GM12892 (cell line): ENCODE measurements around the gene C1orf56.

Experiments
- DNase-seq: peaks from one replicate; pipeline ENCODE4 v3.0.0; 2011; ENCODE audit not compliant: insufficient read length
- FAIRE-seq: peaks from 2 replicates; lab custom pipeline; 2011; peaks lifted over from hg19 to GRCh38; lab: Jason Lieb, UNC
- POLR2A ChIP-seq: IDR thresholded peaks from 2 replicates; pipeline ENCODE4 v1.6.1; 2011; ENCODE audit warnings: low read depth, low read length, control low read depth
- POLR2AphosphoS5 ChIP-seq: IDR thresholded peaks from 2 replicates; pipeline ENCODE4 v1.6.1; 2011; ENCODE audit warnings: low read depth, low read length, control low read depth
- TAF1 ChIP-seq: IDR thresholded peaks from 2 replicates; pipeline ENCODE4 v1.6.1; 2011; ENCODE audit warnings: low read depth, mild to moderate bottlenecking, control low read depth, low read length, borderline replicate concordance

Gene C1orf56

DNA sequence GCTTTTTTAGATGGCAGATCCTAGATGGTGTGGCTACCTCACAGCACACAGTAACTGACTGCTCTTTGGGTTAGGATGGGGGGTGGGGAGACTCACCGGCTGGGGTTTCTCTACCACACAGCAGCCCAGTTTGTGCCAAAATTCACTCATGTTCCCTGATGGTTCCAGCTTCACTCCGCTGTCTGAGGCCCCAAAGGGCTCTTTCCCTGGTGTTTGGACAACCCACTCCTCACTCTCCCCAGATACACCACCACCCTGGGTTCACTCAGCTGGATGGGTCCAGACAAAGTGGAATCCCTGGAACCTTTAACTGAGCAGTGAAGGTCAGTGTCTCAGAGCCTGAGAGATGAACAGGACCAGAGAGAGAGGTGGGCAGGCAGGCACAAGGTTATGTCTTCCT, 8.0 kb downstream of the C1orf56 start:
- no peak for FAIRE-seq
- no peak for DNase-seq
- no peak for TF ChIP-seq POLR2AphosphoS5
- TF ChIP-seq POLR2A: no peak
- no peak for TF ChIP-seq TAF1

DNA sequence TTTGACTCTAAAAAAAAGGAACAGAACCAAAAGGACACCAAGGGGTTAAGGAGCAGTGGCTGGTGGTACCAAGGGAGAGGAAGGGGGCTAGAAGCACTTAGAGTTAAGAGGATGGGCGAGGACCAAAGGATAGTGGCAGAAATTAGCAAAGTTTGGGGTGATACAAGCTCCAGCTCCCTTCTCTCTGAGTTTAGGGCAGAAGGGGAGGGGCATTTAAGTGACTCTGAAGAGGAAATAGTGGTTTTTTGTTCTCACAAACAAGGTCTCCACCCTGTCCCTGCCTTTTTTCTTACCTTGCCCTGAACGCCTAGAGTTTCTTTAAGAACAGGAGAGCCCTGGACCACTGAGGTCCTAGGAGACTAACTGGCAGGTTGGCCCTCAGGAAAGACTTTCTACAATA, 8.6 kb downstream of the C1orf56 start:
- TF ChIP-seq POLR2A: no peak; the same call in none of the 2 replicates
- peak; percentile 3; the same call in 1 of the 2 replicates for TF ChIP-seq POLR2AphosphoS5
- no peak for TF ChIP-seq TAF1
- no peak for DNase-seq
- no peak for FAIRE-seq

DNA sequence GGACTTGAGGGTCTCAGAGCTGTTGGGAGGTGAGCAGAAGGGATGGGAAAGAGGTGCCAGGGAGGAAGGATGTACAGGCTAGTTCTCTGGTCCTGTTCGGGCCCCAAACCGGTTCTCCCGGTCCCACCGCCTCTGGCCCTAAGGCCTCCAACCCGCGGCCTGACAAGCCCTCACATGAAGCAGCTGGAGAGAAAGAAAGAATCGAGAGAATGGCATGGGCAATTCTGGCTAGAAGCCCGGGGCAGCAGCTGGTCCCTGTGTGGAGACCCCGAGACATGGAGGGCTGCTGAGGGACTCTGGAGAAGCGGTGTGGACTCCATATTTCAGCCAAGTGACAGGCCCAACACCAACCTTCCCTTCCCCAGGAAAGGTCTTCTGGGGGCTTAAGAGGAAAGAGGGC, 11.1 kb downstream of the C1orf56 start:
- no peak for TF ChIP-seq POLR2A
- TF ChIP-seq POLR2AphosphoS5: no peak
- no peak for TF ChIP-seq TAF1
- no peak for FAIRE-seq
- no peak for DNase-seq

DNA sequence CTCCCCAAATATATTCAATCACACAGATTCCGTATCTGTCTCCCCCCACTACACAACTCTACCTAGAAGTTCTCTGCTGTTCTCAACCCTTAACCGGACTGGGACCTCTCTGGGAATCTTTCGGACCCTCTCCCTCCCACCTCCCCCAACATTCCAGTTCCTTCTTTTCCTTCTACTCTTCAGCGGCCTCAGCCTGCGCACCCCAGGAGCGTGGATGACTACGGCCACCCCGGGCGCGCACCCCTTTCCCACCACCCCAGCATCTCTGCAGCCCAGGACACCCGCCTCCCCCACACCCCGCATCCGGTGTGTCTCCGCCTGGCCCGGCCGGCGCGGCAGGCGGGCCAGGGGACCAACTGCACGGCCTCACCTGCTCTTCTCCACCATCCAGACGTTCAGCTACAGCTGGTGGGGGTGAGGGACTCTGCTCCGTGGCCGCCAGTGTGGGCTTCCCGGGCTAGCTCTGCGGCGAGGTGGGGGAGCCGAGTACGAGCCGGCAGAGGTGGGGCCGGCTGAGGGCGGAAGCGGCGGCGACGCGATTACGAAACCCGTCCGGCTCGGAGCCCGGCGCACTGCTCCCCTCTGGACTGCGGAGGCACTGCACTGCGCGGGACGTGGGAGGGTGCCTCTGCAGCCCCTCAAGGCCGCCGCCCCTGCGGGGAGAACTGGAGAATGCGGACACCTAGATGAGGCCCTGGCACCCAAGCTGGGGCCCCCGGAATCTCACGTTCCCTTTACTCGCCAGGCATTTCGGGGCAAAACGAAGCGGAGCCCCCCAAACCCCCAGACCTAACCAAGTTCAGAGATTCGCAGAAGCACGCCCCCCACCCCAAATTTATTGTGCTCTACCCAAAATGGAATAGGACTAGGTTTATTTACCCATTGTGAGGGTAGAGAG, 11.8 kb downstream of the C1orf56 start, which contains the start of gene CDC42SE1:
Gene CDC42SE1, minus strand, starts transcription at position 514 of the 898 bp plus-strand sequence. CDS start 3,892 bp downstream, outside the sequence.
- DNase-seq (peak; percentile 91), FAIRE-seq (peak; percentile 70)
- TF ChIP-seq TAF1 (peak; percentile 78), POLR2A (peak; percentile 92), POLR2AphosphoS5 (peak; percentile 89)

DNA sequence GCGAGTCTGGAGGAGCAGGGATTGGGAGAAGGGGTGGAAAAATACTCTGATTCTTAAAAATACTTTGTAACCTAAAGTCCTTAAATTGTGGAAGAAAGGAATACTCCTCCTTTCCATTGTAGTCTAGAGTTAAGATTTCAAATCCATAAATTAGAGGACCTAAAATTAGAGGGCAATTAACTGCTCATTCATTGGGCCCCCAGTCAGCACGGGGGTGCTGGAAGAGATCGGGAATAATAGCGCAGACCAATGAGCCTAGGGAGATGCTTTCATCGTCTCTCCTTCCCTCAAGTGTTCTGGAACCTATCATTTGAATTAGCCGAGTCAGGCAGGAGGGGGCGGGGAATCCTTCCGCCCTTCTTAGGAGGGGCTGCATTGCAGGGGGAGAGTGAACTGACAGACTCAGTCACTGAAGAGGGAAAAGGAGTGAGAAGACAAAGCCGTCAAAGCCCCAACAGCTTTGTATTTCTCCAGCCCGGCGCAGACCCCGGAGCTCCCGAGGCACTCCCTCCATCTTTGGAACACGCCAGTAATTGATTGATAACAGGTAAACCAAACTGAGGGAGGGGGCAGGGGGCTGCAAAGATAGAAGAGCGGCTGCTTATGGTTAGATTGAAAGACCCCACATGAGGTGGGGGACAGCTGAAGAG, 12.6 kb downstream of the C1orf56 start, which contains the start of gene MLLT11:
Gene MLLT11, plus strand, starts transcription at position 391 of the 650 bp plus-strand sequence. CDS start 6,828 bp downstream, outside the sequence.
- 0 out of 2 replicates have a peak, but pooled peaks have one; percentile 46 for TF ChIP-seq TAF1
- TF ChIP-seq POLR2AphosphoS5: no peak
- DNase-seq: no peak
- no peak for FAIRE-seq

GRCh38 chr1:151060657-151061421, 13.3 kb downstream of the C1orf56 start:
- DNase-seq (no peak), FAIRE-seq (no peak)
- TF ChIP-seq TAF1 (no peak), POLR2A (no peak), POLR2AphosphoS5 (no peak)

GRCh38 chr1:151061704-151062103, 14.2 kb downstream of the C1orf56 start:
- DNase-seq: no peak
- FAIRE-seq: no peak
- TF ChIP-seq POLR2AphosphoS5 (no peak), POLR2A (no peak), TAF1 (no peak)

DNA sequence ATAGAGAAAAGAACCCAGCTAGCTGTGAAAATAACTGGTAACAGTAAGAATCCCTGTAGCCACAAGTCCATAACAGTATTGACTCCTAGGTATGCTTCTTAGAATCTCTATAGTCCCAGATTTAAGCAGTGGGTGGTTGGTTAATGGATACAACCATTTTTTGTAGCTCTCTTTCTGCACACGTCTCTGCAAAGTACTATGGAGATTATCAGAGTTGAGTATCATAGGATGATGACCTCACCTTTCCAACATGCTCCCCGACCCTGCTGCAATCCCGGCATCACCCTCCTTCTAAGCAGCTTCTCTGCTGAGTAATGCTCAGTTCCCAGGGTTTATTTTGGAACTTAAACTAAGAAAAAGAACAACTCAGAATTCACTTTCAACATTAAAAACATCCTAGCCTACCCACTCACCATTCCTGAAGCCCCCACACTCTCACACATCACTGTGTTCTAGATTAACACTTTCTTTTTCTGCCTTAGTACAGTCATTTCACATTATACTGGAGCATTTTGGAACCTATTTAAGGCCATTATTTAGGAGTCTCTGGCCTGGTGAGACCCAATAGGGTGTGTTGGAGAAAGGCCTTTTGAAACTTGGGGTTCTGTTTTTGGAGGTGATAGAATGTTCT, 15.3 kb downstream of the C1orf56 start:
- TF ChIP-seq TAF1 (no peak), POLR2AphosphoS5 (no peak), POLR2A (no peak)
- DNase-seq (no peak), FAIRE-seq (no peak)

DNA sequence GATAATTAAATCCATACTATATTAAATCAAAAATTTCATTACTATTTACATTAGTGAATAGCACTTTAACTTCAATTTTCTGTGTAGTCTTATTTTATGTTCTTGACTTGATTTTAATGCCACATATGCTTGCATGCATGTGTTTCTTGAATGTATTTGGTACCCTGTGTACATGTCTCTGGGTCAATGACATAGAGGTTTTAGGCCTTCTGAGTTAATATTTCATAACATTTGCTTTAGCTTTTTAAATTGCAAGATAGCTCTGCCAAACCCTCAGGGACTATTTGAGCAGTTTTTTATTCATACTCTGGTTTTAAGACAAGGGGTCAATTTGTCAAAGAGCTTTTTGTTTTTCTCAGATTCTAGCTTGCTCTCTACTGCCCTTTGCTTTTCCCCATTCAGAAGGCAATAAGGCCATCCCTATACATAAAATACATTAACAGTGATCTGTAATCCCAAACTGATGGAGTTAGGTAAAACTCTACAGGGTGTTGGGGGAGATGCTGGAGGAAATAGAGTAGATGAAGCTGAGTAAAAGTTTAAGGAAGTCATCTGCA, 17.6 kb downstream of the C1orf56 start:
- DNase-seq (no peak), FAIRE-seq (no peak)
- no peak for TF ChIP-seq POLR2AphosphoS5
- no peak for TF ChIP-seq TAF1
- no peak for TF ChIP-seq POLR2A

DNA sequence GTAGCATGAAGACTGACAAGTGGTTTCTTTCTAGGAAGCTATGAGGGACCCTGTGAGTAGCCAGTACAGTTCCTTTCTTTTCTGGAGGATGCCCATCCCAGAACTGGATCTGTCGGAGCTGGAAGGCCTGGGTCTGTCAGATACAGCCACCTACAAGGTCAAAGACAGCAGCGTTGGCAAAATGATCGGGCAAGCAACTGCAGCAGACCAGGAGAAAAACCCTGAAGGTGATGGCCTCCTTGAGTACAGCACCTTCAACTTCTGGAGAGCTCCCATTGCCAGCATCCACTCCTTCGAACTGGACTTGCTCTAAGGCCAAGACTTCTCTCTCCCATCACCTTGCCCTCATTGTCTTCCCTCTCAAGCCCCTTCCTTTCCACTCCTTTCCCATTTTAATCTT, 19.6 kb downstream of the C1orf56 start:
- TF ChIP-seq TAF1 (no peak), POLR2A (no peak), POLR2AphosphoS5 (no peak)
- FAIRE-seq (no peak), DNase-seq (no peak)

- no peak for DNase-seq
- no peak for FAIRE-seq
- TF ChIP-seq TAF1: no peak
- no peak for TF ChIP-seq POLR2AphosphoS5
- no peak for TF ChIP-seq POLR2A
Observed at GRCh38 chr1:151069103-151069486, 21.5 kb downstream of the C1orf56 start.
